Stimulated activated CD4-positive, alpha-beta T cell treated with anti-CD3 and anti-CD28 coated beads, Interleukin-4, amount 100 ng/mL, for 4 hours (primary cell): ENCODE measurements around the gene CTSF.
A peak's percentile ranks its signal among the peaks of the same experiment; 100 is the strongest.
"Not testable (repeated sequence)": the region's sequence is repeated elsewhere in the genome, so short reads cannot be mapped to it uniquely, and the experiment has no call there.

ENCODE experiments used
- DNase-seq, 2 experiments: peaks; one replicate each; pipeline ENCODE4 v3.0.0-alpha.2; 2020

Gene CTSF

GRCh38 chr11:66568124-66568916, at the start of gene CTSF:
TSS of gene CTSF (minus strand) at chr11:66568606. CDS start at chr11:66568486, 120 bp downstream.
- DNase-seq, result peak; percentile 60 to 73

GRCh38 chr11:66617155-66617834, 48.9 kb upstream of the CTSF start:
- DNase-seq, result no peak

- peak; percentile 96 to 99 for DNase-seq
These were observed 48.2 kb upstream of the CTSF start, which contains the start of gene RBM14 for GRCh38 chr11:66616379-66617154. TSS of gene RBM14 (plus strand) at chr11:66616630. CDS start at chr11:66616721, 91 bp downstream.

- no peak for DNase-seq
These were observed 45.7 kb upstream of the CTSF start for GRCh38 chr11:66614073-66614472.

- no peak for DNase-seq
These were observed 44.1 kb upstream of the CTSF start for GRCh38 chr11:66612458-66612857.

- DNase-seq, result no peak
These were observed 41.6 kb upstream of the CTSF start for GRCh38 chr11:66609721-66610617.

- DNase-seq, result no peak
These were observed 38.9 kb upstream of the CTSF start for GRCh38 chr11:66607126-66607834.

GRCh38 chr11:66606608-66607007, 38.2 kb upstream of the CTSF start:
- DNase-seq, result not testable (repeated sequence)

GRCh38 chr11:66604155-66604554, 35.7 kb upstream of the CTSF start:
- no peak for DNase-seq

- no peak for DNase-seq
These were observed 34.7 kb upstream of the CTSF start for GRCh38 chr11:66603072-66603471.

GRCh38 chr11:66600631-66601233, 32.3 kb upstream of the CTSF start:
- no peak for DNase-seq

GRCh38 chr11:66600219-66600618, 31.8 kb upstream of the CTSF start:
- no peak for DNase-seq

GRCh38 chr11:66598993-66599392, 30.6 kb upstream of the CTSF start:
- DNase-seq, result no peak

GRCh38 chr11:66595245-66595904, 27.0 kb upstream of the CTSF start:
- DNase-seq, result no peak

GRCh38 chr11:66593650-66594049, 25.2 kb upstream of the CTSF start:
- no peak for DNase-seq

- no peak for DNase-seq
These were observed 24.9 kb upstream of the CTSF start for GRCh38 chr11:66593303-66593635.

GRCh38 chr11:66592457-66593302, 24.3 kb upstream of the CTSF start, which contains the start of the genes CCDC87 and CCS:
TSS of gene CCDC87 (minus strand) at chr11:66593063. CDS start at chr11:66593015, 48 bp downstream.
TSS of gene CCS (plus strand) at chr11:66593185. CDS start at chr11:66593262, 77 bp downstream.
- DNase-seq, result peak; percentile 97 to 99

- DNase-seq, result no peak
These were observed 22.8 kb upstream of the CTSF start for GRCh38 chr11:66591175-66591574.

- no peak for DNase-seq
These were observed 21.7 kb upstream of the CTSF start for GRCh38 chr11:66589996-66590675.
